ENCODE measurements around the gene WNT9B. TPM values are rescaled to one million over a fixed set of nuclear protein-coding genes. Genes with fewer than 3 reads are reported as not detected.
"Not testable (repeated sequence)": the region's sequence is repeated elsewhere in the genome, so short reads cannot be mapped to it uniquely, and the experiment has no call there.

WNT9B gene
- polyA plus RNA-seq, 3 donors, result 4.6 to 11.3 (median 7.9) TPM

GRCh38 chr17:46818929-46819859, 32.2 kb upstream of the WNT9B start:
- no peak for DNase-seq (ENCODE audit: extremely low read depth in 1 of 11, low read depth in 9 of 11, low spot score in 4 of 11)

- DNase-seq (ENCODE audit: extremely low read depth in 1 of 11, low read depth in 9 of 11, low spot score in 4 of 11), result no peak
Observed at GRCh38 chr17:46819906-46820351, 31.5 kb upstream of the WNT9B start.

DNA sequence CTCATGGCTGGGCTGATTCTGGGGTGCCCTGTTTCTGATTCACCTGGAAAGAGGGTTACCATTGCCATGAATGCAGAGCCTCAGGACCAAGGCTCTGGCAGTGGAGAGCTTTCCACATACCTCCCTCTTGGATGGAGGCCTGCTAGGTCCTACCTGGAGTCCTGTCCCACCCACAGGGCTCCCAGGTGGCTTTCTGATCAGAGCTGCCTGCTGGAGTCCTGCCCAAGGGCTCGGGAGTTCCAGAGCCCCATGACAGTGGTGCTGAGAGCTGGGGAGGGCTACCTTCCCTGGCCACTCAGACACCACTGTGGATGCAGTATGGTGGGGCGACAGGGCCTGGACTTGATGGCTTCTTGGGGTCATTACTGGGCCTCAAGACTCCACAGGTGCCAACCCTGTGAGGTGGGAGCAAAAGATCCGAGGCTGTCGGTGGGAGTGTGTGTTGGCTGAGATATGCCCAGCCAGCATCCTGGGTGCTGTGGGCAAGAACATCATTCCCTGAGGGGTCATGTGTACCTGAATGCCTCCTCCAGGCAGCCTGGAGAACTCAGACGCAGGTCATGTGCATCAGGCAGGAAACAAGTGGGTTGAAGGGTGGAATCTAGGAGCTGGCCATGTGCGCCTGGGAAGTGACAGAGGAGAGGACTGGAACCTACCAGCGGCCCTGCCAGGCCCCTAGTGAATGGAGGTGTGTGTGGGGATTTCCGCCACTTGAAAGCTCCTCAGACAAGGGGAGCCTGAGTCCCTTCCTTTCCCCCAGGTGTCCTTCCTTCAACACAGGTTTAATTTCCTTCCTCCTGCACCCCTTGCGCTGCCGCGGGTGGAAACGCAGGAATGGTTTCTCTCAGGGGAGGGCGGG, 30.6 kb upstream of the WNT9B start:
- DNase-seq (ENCODE audit: extremely low read depth in 1 of 11, low read depth in 9 of 11, low spot score in 4 of 11), result no peak

DNA sequence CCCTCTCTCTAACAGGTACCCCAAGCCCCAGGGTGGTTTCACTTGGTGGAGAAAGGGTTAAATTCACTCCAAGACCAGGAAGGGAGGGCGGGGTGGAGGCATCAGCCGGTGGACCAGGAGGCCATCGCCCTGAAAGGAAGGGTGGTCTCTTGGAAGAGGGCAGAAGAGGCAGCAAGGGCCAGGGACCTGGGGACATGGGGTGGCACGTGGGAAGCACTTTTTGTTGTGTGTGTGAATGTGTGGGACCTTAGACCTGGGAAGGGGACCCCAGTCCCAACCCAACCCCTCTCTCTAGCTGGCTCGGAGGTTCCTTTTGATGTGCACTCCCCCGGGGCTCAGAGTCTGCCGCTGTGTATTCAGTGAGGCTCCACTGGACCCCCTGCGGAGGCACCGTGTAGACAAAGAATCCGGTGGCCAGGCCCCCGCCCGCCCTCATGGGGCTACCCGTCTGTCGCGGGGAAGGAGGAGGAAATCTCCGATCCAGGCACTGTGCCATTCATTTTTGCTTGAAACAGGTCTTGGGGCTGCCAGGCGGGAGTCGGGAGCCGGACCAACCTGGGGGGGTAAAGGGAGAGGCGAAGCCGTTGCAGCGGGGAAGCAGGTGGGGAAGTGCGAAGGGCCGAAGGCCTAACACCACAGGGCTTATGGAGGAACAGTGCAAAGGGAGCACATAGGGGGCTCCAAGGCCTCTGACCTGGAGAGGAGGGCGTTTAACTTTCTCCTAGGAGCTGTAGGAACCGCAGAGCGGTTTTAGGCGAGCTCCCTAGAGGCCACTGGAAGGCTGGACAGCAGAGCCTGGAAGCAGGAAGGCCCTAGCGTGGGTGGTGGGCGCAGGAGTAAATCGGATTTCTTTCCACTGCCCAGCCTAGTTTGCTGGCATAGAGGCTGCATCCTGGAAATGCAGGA, 29.6 kb upstream of the WNT9B start:
- no peak for DNase-seq (ENCODE audit: extremely low read depth in 1 of 11, low read depth in 9 of 11, low spot score in 4 of 11)

GRCh38 chr17:46822388-46822921, 28.9 kb upstream of the WNT9B start:
- no peak for DNase-seq (ENCODE audit: extremely low read depth in 1 of 11, low read depth in 9 of 11, low spot score in 4 of 11)

DNA sequence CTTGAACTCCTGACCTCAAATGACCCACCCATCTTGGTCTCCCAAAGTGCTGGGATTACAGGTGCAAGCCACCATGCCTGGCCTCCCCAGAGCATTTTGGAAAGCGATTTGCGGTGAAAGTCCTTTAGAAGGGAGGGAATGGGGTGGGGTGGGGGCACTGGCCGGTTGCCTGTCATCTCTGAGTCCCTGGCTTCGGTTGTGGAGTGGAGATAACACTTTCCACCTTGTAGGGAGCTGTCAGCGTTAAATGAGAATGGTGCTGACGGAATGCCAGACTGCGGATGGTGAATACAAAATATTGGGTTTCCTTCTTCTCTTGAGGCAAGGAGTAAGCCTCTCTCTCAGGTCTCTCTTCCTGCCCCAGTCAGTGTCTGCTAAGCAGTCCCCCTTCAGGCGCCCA, 27.7 kb upstream of the WNT9B start:
- no peak for DNase-seq (ENCODE audit: extremely low read depth in 1 of 11, low read depth in 9 of 11, low spot score in 4 of 11)

DNA sequence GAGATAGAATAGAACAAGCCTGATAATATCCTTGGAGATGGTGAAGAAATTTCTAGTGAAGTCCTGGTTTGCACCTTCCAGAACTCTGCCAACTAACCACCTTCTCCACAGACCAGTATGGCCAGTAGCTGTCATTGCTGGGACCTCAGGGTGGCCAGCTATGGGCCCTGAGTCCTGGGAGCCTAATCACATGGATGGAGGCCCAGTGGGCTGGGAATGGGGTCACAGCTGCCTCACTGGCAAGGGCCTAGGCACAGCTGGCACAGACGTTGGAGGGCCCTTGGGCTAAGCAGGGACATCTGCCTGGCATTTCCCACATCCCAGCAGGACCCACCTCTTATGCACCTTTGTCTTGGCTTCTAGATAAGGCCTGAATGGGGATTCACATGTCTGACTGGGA, 25.3 kb upstream of the WNT9B start:
- no peak for DNase-seq (ENCODE audit: extremely low read depth in 1 of 11, low read depth in 9 of 11, low spot score in 4 of 11)

- no peak for DNase-seq (ENCODE audit: extremely low read depth in 1 of 11, low read depth in 9 of 11, low spot score in 4 of 11)
Observed at GRCh38 chr17:46827274-46827673, 24.1 kb upstream of the WNT9B start.

DNA sequence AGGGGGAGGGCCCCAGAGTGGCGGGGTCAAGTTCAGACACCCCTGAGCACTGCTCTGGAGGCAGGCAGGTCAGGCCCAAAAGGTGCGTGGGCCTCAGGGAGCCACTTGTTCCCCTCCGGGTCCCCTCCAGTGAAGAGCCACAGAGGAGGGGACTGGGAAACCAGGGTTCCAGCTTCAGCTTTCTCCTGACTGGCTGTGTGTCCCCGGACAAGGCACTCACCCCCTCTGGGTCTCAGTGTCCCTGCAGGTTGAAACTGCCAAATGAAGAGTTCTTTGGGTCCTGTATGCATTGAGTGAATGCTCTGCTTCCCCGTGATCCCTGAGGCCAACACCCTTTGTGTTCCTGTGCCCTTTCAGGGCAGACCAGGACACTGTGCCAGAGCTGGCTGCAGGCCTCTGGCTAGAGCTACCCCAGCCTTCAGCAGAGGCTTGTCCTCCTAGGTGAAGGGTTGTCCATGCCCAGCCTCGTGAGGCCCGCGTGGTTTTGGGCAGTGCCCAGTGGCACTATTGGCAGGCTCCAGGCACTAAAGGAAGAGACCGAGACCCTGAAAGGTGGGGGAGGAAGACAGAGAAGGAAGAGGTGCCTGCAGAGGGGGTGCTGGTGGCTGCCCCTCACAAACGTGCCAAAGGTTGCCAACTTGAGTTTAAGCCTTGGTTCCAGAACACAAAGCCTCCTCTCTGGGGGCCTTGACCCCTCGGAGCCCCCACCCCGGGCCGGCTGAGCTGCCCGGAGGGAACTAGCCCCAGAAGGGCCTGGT, 19.6 kb upstream of the WNT9B start:
- DNase-seq (ENCODE audit: extremely low read depth in 1 of 11, low read depth in 9 of 11, low spot score in 4 of 11), result no peak

- no peak for DNase-seq (ENCODE audit: extremely low read depth in 1 of 11, low read depth in 9 of 11, low spot score in 4 of 11)
Observed at GRCh38 chr17:46832331-46832821, 19.0 kb upstream of the WNT9B start.

DNA sequence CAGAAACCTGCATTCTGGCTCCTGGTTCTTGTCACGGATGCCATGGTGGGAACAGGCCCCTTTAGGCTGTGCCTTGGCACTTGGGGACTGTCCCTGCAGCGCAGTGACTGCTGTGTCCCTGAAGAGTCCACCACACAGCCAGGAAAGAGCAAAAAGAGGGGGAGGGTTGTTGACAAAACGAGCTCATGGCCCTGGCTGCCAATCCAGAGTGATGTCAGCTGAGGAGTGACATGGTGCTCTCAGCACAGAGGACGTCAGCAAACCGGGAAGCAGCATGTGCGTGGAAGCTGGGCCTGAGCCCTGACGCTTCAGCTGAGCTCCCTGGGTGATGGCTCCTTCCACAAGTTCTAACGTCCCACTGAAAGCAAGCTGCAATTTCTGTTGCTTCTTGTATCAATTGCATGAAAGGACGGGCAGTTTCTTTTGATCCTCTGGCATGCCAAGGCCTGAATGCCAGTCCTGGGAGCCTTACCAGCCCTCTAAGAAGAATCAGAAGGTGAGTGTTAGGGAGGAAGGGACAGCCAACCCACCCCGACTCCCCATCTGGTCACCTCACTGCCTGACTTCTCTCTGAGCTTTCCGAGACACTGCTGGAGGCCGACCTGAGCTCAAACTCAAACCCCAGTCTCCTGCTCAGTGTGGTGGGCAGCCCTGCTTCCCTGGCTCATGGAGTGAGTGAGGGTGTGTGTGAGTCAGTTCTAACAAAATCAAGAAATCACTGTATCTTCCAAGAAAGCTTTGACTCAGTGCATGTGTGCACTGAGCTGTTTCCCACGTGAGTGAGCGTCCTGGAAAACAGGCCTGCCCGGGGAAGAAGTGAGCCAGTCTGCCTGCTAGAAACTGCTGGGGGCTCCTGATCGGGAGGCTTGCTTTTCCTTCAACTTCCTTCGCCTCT, 18.2 kb upstream of the WNT9B start:
- DNase-seq (ENCODE audit: extremely low read depth in 1 of 11, low read depth in 9 of 11, low spot score in 4 of 11), result no peak

DNA sequence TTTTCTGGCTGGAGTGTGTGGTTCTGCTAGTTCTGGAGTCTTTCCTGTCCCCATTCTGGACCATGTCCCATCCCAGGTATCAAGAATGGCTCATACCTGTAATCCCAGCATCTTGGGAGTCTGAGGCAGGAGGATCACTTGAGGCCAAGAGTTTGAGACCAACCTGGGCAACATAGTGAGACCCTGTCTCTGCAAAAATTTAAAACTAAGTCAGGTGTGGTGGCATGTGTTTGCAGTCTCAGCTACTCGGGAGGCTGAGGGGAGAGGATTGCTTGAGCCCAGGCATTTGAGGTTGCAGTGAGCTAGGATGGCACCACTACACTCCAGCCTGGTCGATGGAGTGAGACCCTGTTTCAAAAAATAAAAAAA, 17.6 kb upstream of the WNT9B start:
- no peak for DNase-seq (ENCODE audit: extremely low read depth in 1 of 11, low read depth in 9 of 11, low spot score in 4 of 11)

DNA sequence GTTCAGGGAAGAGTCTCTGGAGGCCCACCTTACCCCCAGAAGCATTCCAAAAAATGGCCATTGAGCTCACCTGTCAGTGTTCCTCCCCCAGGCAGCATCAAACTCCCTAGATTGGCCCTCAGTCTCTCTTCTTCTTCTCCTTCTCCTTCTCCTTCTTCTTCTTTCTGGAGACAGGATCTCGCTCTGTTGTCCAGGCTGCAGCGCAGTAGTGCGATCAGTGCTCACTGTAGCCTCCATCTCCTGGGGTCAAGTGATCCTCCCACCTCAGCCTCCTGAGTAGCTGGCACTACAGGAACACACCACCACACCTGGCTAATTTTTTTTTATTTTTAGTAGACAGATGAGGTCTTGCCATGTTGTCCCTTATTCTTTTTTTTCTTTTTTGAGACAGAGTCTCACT, 16.5 kb upstream of the WNT9B start:
- no peak for DNase-seq (ENCODE audit: extremely low read depth in 1 of 11, low read depth in 9 of 11, low spot score in 4 of 11)

- no peak for DNase-seq (ENCODE audit: extremely low read depth in 1 of 11, low read depth in 9 of 11, low spot score in 4 of 11)
Observed at GRCh38 chr17:46836500-46836899, 14.9 kb upstream of the WNT9B start.

GRCh38 chr17:46837521-46837920, 13.9 kb upstream of the WNT9B start:
- no peak for DNase-seq (ENCODE audit: extremely low read depth in 1 of 11, low read depth in 9 of 11, low spot score in 4 of 11)

- no peak for DNase-seq (ENCODE audit: extremely low read depth in 1 of 11, low read depth in 9 of 11, low spot score in 4 of 11)
Observed at GRCh38 chr17:46839211-46839610, 12.2 kb upstream of the WNT9B start.

DNA sequence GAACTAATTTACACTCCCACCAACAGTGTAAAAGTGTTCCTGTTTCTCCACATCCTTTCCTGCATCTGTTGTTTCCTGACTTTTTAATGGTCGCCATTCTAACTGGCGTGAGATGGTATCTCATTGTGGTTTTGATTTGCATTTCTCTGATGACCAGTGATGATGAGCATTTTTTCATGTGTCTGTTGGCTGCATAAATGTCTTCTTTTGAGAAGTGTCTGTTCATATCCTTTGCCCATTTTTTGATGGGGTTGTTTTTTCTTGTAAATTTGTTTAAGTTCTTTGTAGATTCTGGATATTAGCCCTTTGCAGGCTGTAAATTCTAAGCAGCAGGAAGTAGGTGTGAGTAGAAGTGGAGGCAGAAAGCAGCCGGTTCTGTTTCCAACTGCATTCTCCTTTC, 10.8 kb upstream of the WNT9B start:
- DNase-seq (ENCODE audit: extremely low read depth in 1 of 11, low read depth in 9 of 11, low spot score in 4 of 11), result not testable (repeated sequence)
